Body of pancreas (tissue), 4 donors: Measurements from ENCODE around the gene COL3A1.

Source experiments
- CTCF ChIP-seq, 7 experiments: fragments of 450-650 bp in 4 of 7; fragments of 200-600 bp in 3 of 7; sonication (generic) in 3 of 7; IDR thresholded peaks; one replicate each; pipeline ENCODE4 v1.5.1; 2016 to 2019; ENCODE audit warnings: antibody characterized with exemption in 7 of 7
- POLR2A ChIP-seq, 3 donors: fragments of 450-650 bp; IDR thresholded peaks; one replicate each; pipeline ENCODE4 v1.6.1; 2016; ENCODE audit warnings: antibody characterized with exemption in 3 of 3, mild to moderate bottlenecking in 2 of 3

- no peak for TF ChIP-seq CTCF (IDR thresholded peaks at IDR 0.05)
- no peak for TF ChIP-seq POLR2A (IDR thresholded peaks at IDR 0.05)
Observed at GRCh38 chr2:189010536-189010935, 36.4 kb downstream of the COL3A1 start.
